Spleen (tissue), 7 donors: ENCODE measurements around the gene DPH5.
"Not testable (repeated sequence)": the region's sequence is repeated elsewhere in the genome, so short reads cannot be mapped to it uniquely, and the experiment has no call there.

ENCODE experiments used
- POLR2A ChIP-seq, 3 donors: fragments of 450-650 bp; IDR thresholded peaks; one replicate each; pipeline ENCODE4 v1.5.1; 2017; ENCODE audit warnings: antibody characterized with exemption in 3 of 3, mild to moderate bottlenecking in 1 of 3
- TF ChIP-seq, protein P1 (sequence below), 11 experiments: fragments of 200-600 bp in 7 of 11; fragments of 450-650 bp in 4 of 11; sonication (generic) in 4 of 11; IDR thresholded peaks in 8 of 11; conservative IDR thresholded peaks in 3 of 11; 1 replicate in 7 of 11; 2 replicates in 4 of 11; pipeline versions ENCODE4 v1.4.0 to v1.8.0; 2016 to 2021; ENCODE audit warnings: antibody characterized with exemption in 11 of 11, inconsistent platforms in 4 of 11, mild to moderate bottlenecking in 1 of 11
- donor health status: DM: no; HTN: no; CAD: no; lungs with moderate emphysema.
- donor health status: DM: no; HTN: no; CAD: no.
- donor health status: DM: no; HTN: no; CAD: no.

DNA sequence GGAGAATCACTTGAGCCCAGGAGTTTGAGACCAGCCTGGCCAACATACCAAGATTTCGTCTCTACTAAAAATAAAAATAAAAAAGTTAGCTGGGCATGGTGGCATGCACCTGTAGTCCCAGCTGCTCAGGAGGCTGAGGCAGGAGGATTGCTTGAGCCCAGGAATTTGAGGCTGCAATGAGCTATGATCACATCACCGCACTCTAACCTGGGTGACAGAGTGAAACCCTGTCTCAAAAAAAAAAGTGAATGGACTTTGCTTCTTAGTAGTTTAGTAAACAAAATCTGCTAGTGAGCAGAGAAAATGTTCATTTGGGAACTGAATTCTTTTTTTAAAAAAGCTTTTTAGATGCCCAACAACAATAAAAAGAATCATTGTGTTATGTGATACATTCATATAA, 6.5 kb upstream of the DPH5 start:
- TF ChIP-seq POLR2A (IDR thresholded peaks at IDR 0.05), result not testable (repeated sequence)
- TF ChIP-seq, protein P1, sequence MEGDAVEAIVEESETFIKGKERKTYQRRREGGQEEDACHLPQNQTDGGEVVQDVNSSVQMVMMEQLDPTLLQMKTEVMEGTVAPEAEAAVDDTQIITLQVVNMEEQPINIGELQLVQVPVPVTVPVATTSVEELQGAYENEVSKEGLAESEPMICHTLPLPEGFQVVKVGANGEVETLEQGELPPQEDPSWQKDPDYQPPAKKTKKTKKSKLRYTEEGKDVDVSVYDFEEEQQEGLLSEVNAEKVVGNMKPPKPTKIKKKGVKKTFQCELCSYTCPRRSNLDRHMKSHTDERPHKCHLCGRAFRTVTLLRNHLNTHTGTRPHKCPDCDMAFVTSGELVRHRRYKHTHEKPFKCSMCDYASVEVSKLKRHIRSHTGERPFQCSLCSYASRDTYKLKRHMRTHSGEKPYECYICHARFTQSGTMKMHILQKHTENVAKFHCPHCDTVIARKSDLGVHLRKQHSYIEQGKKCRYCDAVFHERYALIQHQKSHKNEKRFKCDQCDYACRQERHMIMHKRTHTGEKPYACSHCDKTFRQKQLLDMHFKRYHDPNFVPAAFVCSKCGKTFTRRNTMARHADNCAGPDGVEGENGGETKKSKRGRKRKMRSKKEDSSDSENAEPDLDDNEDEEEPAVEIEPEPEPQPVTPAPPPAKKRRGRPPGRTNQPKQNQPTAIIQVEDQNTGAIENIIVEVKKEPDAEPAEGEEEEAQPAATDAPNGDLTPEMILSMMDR (IDR thresholded peaks at IDR 0.05 in 8 of 11, conservative IDR thresholded peaks at IDR 0.05 in 3 of 11), result not testable (repeated sequence)
